ENCODE data around the gene LDLRAP1. TPM values are rescaled to one million over a fixed set of nuclear protein-coding genes. Genes with fewer than 3 reads are reported as not detected.

The LDLRAP1 gene
- total and polyA plus RNA-seq, 2 experiments from 2014 or later = 9.6 to 22.7 TPM

Other genes with a start within 250 kb of the LDLRAP1 start
- gene TMEM50A, start 205.3 kb upstream of the LDLRAP1 start, total RNA-seq (2014; rRNA removed; shearing (Covaris generic)) = 71.4 and 74.9 TPM in 2 replicates
- 181 and 189 TPM in 2 replicates for gene TMEM50A, start 205.3 kb upstream of the LDLRAP1 start, polyA plus RNA-seq (2016; fragmentation: Nextera tagmentation; extraction: Ambion mirVana)
- 0.17 TPM in 1 of 2 replicates, not detected in the other for gene RHCE, start 122.8 kb upstream of the LDLRAP1 start, total RNA-seq (2014; rRNA removed; shearing (Covaris generic))
- 0.15 and 0.38 TPM in 2 replicates for gene RHCE, start 122.8 kb upstream of the LDLRAP1 start, polyA plus RNA-seq (2016; fragmentation: Nextera tagmentation; extraction: Ambion mirVana)
- gene MACO1, start 112.7 kb upstream of the LDLRAP1 start, total RNA-seq (2014; rRNA removed; shearing (Covaris generic)) = 8.9 and 9.8 TPM in 2 replicates
- gene MACO1, start 112.7 kb upstream of the LDLRAP1 start, polyA plus RNA-seq (2016; fragmentation: Nextera tagmentation; extraction: Ambion mirVana) = 10.3 and 10.6 TPM in 2 replicates
- 11.6 and 13.6 TPM in 2 replicates for gene MAN1C1, start 73.2 kb downstream of the LDLRAP1 start, total RNA-seq (2014; rRNA removed; shearing (Covaris generic))
- 5.4 and 5.9 TPM in 2 replicates for gene MAN1C1, start 73.2 kb downstream of the LDLRAP1 start, polyA plus RNA-seq (2016; fragmentation: Nextera tagmentation; extraction: Ambion mirVana)

Measured in GM23338 (cell line).